ENCODE data around the gene ADAM22.

ADAM22 gene

GRCh38 chr7:88176190-88176589 lies 242.1 kb downstream of the ADAM22 start:
- Histone ChIP-seq H3K27me3 (ENCODE audit: insufficient read depth, low read length) (no peaks in the 10 kb centered on the region), H3K4me3 (ENCODE audit: low read length) (no peak overlapping the region), H3K4me1 (ENCODE audit: insufficient read depth, low read length) (0 out of 2 replicates have a peak, but pooled peaks cover 4% of the 10 kb centered on the region), H3K36me3 (ENCODE audit: insufficient read depth, low read depth, low read length) (no peaks in the 10 kb centered on the region), H3K9me3 (ENCODE audit: insufficient read depth, low read depth, low read length) (no peaks in the 10 kb centered on the region), H3K9ac (ENCODE audit: low read depth, low read length) (no peak overlapping the region), H3K27ac (ENCODE audit: low read length) (no peak overlapping the region)

- Histone ChIP-seq H3K4me1 (ENCODE audit: insufficient read depth, low read length) (peaks cover 18% of the 10 kb centered on the region), H3K27me3 (ENCODE audit: insufficient read depth, low read length) (no peaks in the 10 kb centered on the region), H3K4me3 (ENCODE audit: low read length) (no peak overlapping the region), H3K27ac (ENCODE audit: low read length) (no peak overlapping the region), H3K36me3 (ENCODE audit: insufficient read depth, low read depth, low read length) (no peaks in the 10 kb centered on the region; the same call in 1 of the 2 replicates), H3K9me3 (ENCODE audit: insufficient read depth, low read depth, low read length) (no peaks in the 10 kb centered on the region), H3K9ac (ENCODE audit: low read depth, low read length) (no peak overlapping the region)
Measured at GRCh38 chr7:88183051-88183450, 249.0 kb downstream of the ADAM22 start.

- no peak overlapping the region for H3K4me3 ChIP-seq (ENCODE audit: low read length)
- no peak overlapping the region for H3K9ac ChIP-seq (ENCODE audit: low read depth, low read length)
- no peak overlapping the region for H3K27ac ChIP-seq (ENCODE audit: low read length)
- no peaks in the 10 kb centered on the region for H3K9me3 ChIP-seq (ENCODE audit: insufficient read depth, low read depth, low read length)
- H3K27me3 ChIP-seq (ENCODE audit: insufficient read depth, low read length): no peaks in the 10 kb centered on the region
- no peaks in the 10 kb centered on the region; the same call in 1 of the 2 replicates for H3K36me3 ChIP-seq (ENCODE audit: insufficient read depth, low read depth, low read length)
- peaks cover 16% of the 10 kb centered on the region for H3K4me1 ChIP-seq (ENCODE audit: insufficient read depth, low read length)
Measured at GRCh38 chr7:88184848-88185304, 250.8 kb downstream of the ADAM22 start.

- H3K36me3 ChIP-seq (ENCODE audit: insufficient read depth, low read depth, low read length): no peaks in the 10 kb centered on the region; the same call in 1 of the 2 replicates
- H3K4me3 ChIP-seq (ENCODE audit: low read length): no peak overlapping the region
- no peaks in the 10 kb centered on the region for H3K9me3 ChIP-seq (ENCODE audit: insufficient read depth, low read depth, low read length)
- no peaks in the 10 kb centered on the region for H3K27me3 ChIP-seq (ENCODE audit: insufficient read depth, low read length)
- H3K4me1 ChIP-seq (ENCODE audit: insufficient read depth, low read length): peaks cover 14% of the 10 kb centered on the region
- H3K9ac ChIP-seq (ENCODE audit: low read depth, low read length): no peak overlapping the region
- H3K27ac ChIP-seq (ENCODE audit: low read length): no peak overlapping the region
Measured at GRCh38 chr7:88185650-88186049, 251.6 kb downstream of the ADAM22 start.

DNA sequence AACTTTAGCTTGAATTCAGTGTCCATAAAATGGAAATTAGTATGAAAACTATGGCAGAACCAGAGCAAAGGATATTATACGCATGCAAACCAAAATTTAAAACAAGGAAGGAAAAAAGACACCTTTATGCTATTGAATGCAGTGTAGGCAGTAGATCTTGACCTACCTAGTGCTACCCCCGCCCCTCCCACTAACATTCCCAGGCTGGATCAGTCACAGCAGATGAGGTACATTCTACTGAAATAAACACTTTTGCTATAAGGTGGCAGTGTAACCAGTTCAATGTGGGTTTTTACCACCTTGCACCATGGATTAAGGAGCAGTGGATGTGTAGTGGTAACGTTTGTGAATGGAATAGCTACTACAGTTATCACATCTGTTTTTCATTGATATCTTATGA lies 257.9 kb downstream of the ADAM22 start:
- H3K4me3 ChIP-seq (ENCODE audit: low read length): no peak overlapping the region

DNA sequence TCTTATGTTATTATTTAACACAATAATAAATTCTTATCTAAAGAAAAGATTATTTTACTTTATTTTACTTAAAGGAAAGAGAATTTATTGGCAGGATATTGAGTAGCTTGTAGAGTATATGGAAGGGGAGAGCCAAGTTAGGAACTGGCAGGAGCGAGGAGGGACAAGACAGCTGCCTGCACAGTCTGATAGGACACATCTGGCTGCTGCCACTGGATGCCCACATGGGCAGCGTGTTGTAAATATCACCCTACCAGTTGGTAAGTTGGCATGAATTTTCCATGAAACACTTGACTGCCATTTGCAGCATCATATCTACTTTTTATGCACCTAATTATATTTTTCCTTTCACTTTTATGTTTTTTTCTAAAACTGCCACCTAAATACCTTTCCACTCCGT lies 266.2 kb downstream of the ADAM22 start:
- peaks cover 20% of the 10 kb centered on the region for H3K4me1 ChIP-seq (ENCODE audit: insufficient read depth, low read length)
- H3K27me3 ChIP-seq (ENCODE audit: insufficient read depth, low read length): no peaks in the 10 kb centered on the region
- H3K4me3 ChIP-seq (ENCODE audit: low read length): peak overlapping the region; percentile 50; the same call in 1 of the 2 replicates
- no peak overlapping the region for H3K27ac ChIP-seq (ENCODE audit: low read length)
- H3K36me3 ChIP-seq (ENCODE audit: insufficient read depth, low read depth, low read length): peaks cover 25% of the 10 kb centered on the region
- no peak overlapping the region for H3K9ac ChIP-seq (ENCODE audit: low read depth, low read length)
- H3K9me3 ChIP-seq (ENCODE audit: insufficient read depth, low read depth, low read length): no peaks in the 10 kb centered on the region

More for the DNA sequence above, 257.9 kb downstream of the ADAM22 start:
- H3K36me3 ChIP-seq (ENCODE audit: insufficient read depth, low read depth, low read length): no peaks in the 10 kb centered on the region
- H3K27me3 ChIP-seq (ENCODE audit: insufficient read depth, low read length): no peaks in the 10 kb centered on the region
- no peaks in the 10 kb centered on the region for H3K9me3 ChIP-seq (ENCODE audit: insufficient read depth, low read depth, low read length)
- H3K27ac ChIP-seq (ENCODE audit: low read length): no peak overlapping the region
- no peak overlapping the region for H3K9ac ChIP-seq (ENCODE audit: low read depth, low read length)
- H3K4me1 ChIP-seq (ENCODE audit: insufficient read depth, low read length): no peaks in the 10 kb centered on the region

- Histone ChIP-seq H3K27me3 (ENCODE audit: insufficient read depth, low read length) (no peaks in the 10 kb centered on the region), H3K27ac (ENCODE audit: low read length) (no peak overlapping the region), H3K4me1 (ENCODE audit: insufficient read depth, low read length) (peaks cover 20% of the 10 kb centered on the region), H3K36me3 (ENCODE audit: insufficient read depth, low read depth, low read length) (peaks cover 30% of the 10 kb centered on the region), H3K9me3 (ENCODE audit: insufficient read depth, low read depth, low read length) (no peaks in the 10 kb centered on the region), H3K4me3 (ENCODE audit: low read length) (peak overlapping the region; percentile 50), H3K9ac (ENCODE audit: low read depth, low read length) (peak overlapping the region; percentile 61; the same call in 1 of the 2 replicates)
Measured at GRCh38 chr7:88200789-88201188, 266.7 kb downstream of the ADAM22 start.

DNA sequence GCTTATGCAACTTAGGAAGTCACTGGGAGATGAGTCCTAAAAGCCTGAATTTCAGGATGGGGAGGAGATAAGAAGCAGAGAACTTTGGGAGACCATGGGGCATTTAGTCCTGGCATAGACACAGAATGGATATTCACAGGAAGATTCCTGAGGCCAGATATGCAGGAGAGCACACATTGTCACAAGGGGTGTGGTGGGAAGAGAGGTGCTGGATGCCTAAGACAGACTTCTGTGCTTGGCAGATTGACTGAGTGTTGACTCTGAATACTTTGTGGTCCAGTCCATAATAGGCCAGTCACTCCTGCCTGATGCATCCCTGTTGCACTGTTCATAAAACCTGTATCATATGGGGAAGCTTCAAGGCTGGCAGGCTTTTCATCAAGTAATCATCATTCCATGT lies 267.3 kb downstream of the ADAM22 start:
- peaks cover 36% of the 10 kb centered on the region for H3K36me3 ChIP-seq (ENCODE audit: insufficient read depth, low read depth, low read length)
- H3K27ac ChIP-seq (ENCODE audit: low read length): no peak overlapping the region
- H3K27me3 ChIP-seq (ENCODE audit: insufficient read depth, low read length): no peaks in the 10 kb centered on the region
- peak overlapping the region; percentile 61; the same call in 1 of the 2 replicates for H3K9ac ChIP-seq (ENCODE audit: low read depth, low read length)
- peak overlapping the region; percentile 50; the same call in 1 of the 2 replicates for H3K4me3 ChIP-seq (ENCODE audit: low read length)
- H3K4me1 ChIP-seq (ENCODE audit: insufficient read depth, low read length): peaks cover 20% of the 10 kb centered on the region
- H3K9me3 ChIP-seq (ENCODE audit: insufficient read depth, low read depth, low read length): no peaks in the 10 kb centered on the region

DNA sequence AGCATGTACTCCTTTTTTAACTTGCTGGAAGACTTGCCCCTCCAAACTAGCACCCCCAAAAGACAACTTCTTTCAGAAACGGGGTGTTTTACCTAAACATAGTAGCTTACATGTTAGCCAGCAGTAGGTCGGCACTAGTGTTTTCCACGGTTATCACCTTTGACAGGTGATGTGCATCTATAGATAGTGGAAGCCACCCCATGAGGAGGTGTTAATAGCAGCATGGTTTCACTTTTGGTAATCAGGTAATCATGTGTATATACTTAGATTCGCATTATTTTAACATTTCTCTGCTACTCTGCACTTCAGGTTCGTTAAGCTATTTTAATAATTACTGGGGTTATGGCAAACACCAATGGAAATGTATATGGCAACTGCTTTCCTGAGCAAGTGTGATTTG lies 268.2 kb downstream of the ADAM22 start:
- no peaks in the 10 kb centered on the region for H3K27me3 ChIP-seq (ENCODE audit: insufficient read depth, low read length)
- no peak overlapping the region for H3K9ac ChIP-seq (ENCODE audit: low read depth, low read length)
- no peaks in the 10 kb centered on the region for H3K9me3 ChIP-seq (ENCODE audit: insufficient read depth, low read depth, low read length)
- H3K36me3 ChIP-seq (ENCODE audit: insufficient read depth, low read depth, low read length): peaks cover 45% of the 10 kb centered on the region
- no peak overlapping the region for H3K4me3 ChIP-seq (ENCODE audit: low read length)
- H3K4me1 ChIP-seq (ENCODE audit: insufficient read depth, low read length): peaks cover 20% of the 10 kb centered on the region
- no peak overlapping the region for H3K27ac ChIP-seq (ENCODE audit: low read length)

- peaks cover 50% of the 10 kb centered on the region for H3K36me3 ChIP-seq (ENCODE audit: insufficient read depth, low read depth, low read length)
- no peak overlapping the region for H3K4me3 ChIP-seq (ENCODE audit: low read length)
- H3K27ac ChIP-seq (ENCODE audit: low read length): no peak overlapping the region
- H3K4me1 ChIP-seq (ENCODE audit: insufficient read depth, low read length): peaks cover 20% of the 10 kb centered on the region
- H3K9ac ChIP-seq (ENCODE audit: low read depth, low read length): no peak overlapping the region
- H3K27me3 ChIP-seq (ENCODE audit: insufficient read depth, low read length): no peaks in the 10 kb centered on the region
- H3K9me3 ChIP-seq (ENCODE audit: insufficient read depth, low read depth, low read length): no peaks in the 10 kb centered on the region
Measured at GRCh38 chr7:88202799-88203198, 268.7 kb downstream of the ADAM22 start.

- Histone ChIP-seq H3K9ac (ENCODE audit: low read depth, low read length) (no peak overlapping the region), H3K27ac (ENCODE audit: low read length) (no peak overlapping the region), H3K36me3 (ENCODE audit: insufficient read depth, low read depth, low read length) (peaks cover 56% of the 10 kb centered on the region), H3K9me3 (ENCODE audit: insufficient read depth, low read depth, low read length) (no peaks in the 10 kb centered on the region), H3K27me3 (ENCODE audit: insufficient read depth, low read length) (no peaks in the 10 kb centered on the region), H3K4me1 (ENCODE audit: insufficient read depth, low read length) (peaks cover 20% of the 10 kb centered on the region), H3K4me3 (ENCODE audit: low read length) (no peak overlapping the region)
Measured at GRCh38 chr7:88203401-88203800, 269.4 kb downstream of the ADAM22 start.

GRCh38 chr7:88204525-88205110 lies 270.6 kb downstream of the ADAM22 start:
- Histone ChIP-seq H3K27me3 (ENCODE audit: insufficient read depth, low read length) (no peaks in the 10 kb centered on the region), H3K9ac (ENCODE audit: low read depth, low read length) (no peak overlapping the region), H3K4me3 (ENCODE audit: low read length) (no peak overlapping the region), H3K36me3 (ENCODE audit: insufficient read depth, low read depth, low read length) (peaks cover 67% of the 10 kb centered on the region), H3K9me3 (ENCODE audit: insufficient read depth, low read depth, low read length) (no peaks in the 10 kb centered on the region), H3K4me1 (ENCODE audit: insufficient read depth, low read length) (peaks cover 20% of the 10 kb centered on the region), H3K27ac (ENCODE audit: low read length) (no peak overlapping the region)

All from iPS-20b (cell line).